Liver (tissue), 9 donors: ENCODE data around the gene COL4A1. TPM values are rescaled to one million over a fixed set of nuclear protein-coding genes. Genes with fewer than 3 reads are reported as not detected.

Experiments used
- DNase-seq: peaks from one replicate; pipeline ENCODE4 v3.0.0-alpha.2; 2017; ENCODE audit warnings: low spot score
- H3K27ac ChIP-seq, 2 donors: one replicate each; pipeline ENCODE4 v1.7.0; 2013; ENCODE audit warnings: inconsistent platforms in 2 of 2, low read length in 2 of 2, control low read depth in 1 of 2, low read depth in 1 of 2, mild to moderate bottlenecking in 1 of 2
- H3K27me3 ChIP-seq, 4 donors: one replicate each; pipeline versions ENCODE4 v1.6.1 to v1.7.0; 2013; ENCODE audit warnings: low read length in 3 of 4, inconsistent platforms in 1 of 4, mild to moderate bottlenecking in 1 of 4, moderate library complexity in 1 of 4; ENCODE audit not compliant: control insufficient read depth in 4 of 4, insufficient read depth in 4 of 4
- H3K36me3 ChIP-seq, 4 donors: one replicate each; pipeline versions ENCODE4 v1.6.1 to v1.7.0; 2013; ENCODE audit warnings: low read length in 3 of 4, mild to moderate bottlenecking in 3 of 4, low read depth in 1 of 4, moderate library complexity in 1 of 4; ENCODE audit not compliant: control insufficient read depth in 4 of 4, insufficient read depth in 3 of 4
- H3K4me1 ChIP-seq, 4 donors: one replicate each; pipeline versions ENCODE4 v1.6.1 to v1.7.0; 2013; ENCODE audit warnings: low read length in 3 of 4, mild to moderate bottlenecking in 3 of 4, moderate library complexity in 1 of 4; ENCODE audit not compliant: control insufficient read depth in 4 of 4, insufficient read depth in 4 of 4
- H3K4me3 ChIP-seq, 3 donors: one replicate each; pipeline versions ENCODE4 v1.6.1 to v1.7.0; 2013; ENCODE audit warnings: low read length in 3 of 3, control low read depth in 1 of 3, low read depth in 1 of 3, mild to moderate bottlenecking in 1 of 3
- H3K9ac ChIP-seq, 2 donors: one replicate each; pipeline ENCODE4 v1.7.0; 2013; ENCODE audit warnings: low read length in 2 of 2, mild to moderate bottlenecking in 2 of 2, moderate library complexity in 2 of 2, control low read depth in 1 of 2, low read depth in 1 of 2
- H3K9me3 ChIP-seq, 4 donors: one replicate each; pipeline versions ENCODE4 v1.6.1 to v1.7.0; 2013; ENCODE audit warnings: low read length in 3 of 4; ENCODE audit not compliant: control insufficient read depth in 4 of 4
- ATF3 ChIP-seq: IDR thresholded peaks from 2 replicates; pipeline ENCODE4 v1.6.1; 2016; ENCODE audit warnings: antibody characterized with exemption
- CTCF ChIP-seq: fragments of 150-350 bp; IDR thresholded peaks from 2 replicates; pipeline ENCODE4 v1.5.1; 2017; ENCODE audit warnings: improper control_type of control experiment, low read depth, low read length; ENCODE audit not compliant: missing input control
- EGR1 ChIP-seq, 2 donors: IDR thresholded peaks; 2 replicates each; pipeline ENCODE4 v1.6.1; 2016 to 2018; ENCODE audit warnings: antibody characterized with exemption in 2 of 2, low read depth in 2 of 2
- FOXA1 ChIP-seq: IDR thresholded peaks from 2 replicates; pipeline ENCODE4 v1.6.1; 2016; ENCODE audit warnings: antibody characterized with exemption
- FOXA2 ChIP-seq: IDR thresholded peaks from 2 replicates; pipeline ENCODE4 v1.6.1; 2016; ENCODE audit warnings: antibody characterized with exemption
- GABPA ChIP-seq, 2 donors: IDR thresholded peaks in 1 of 2; conservative IDR thresholded peaks in 1 of 2; 2 replicates each; pipeline ENCODE4 v1.6.1; 2016; ENCODE audit warnings: antibody characterized with exemption in 2 of 2, mild to moderate bottlenecking in 1 of 2, moderate library complexity in 1 of 2
- HNF4A ChIP-seq, 2 donors: conservative IDR thresholded peaks; 2 replicates each; pipeline ENCODE4 v1.6.1; 2016; ENCODE audit warnings: antibody characterized with exemption in 2 of 2, mild to moderate bottlenecking in 2 of 2
- HNF4G ChIP-seq: IDR thresholded peaks from 2 replicates; pipeline ENCODE4 v1.6.1; 2016; ENCODE audit warnings: antibody characterized with exemption
- JUND ChIP-seq, 2 donors: IDR thresholded peaks; 2 replicates each; pipeline ENCODE4 v1.6.1; 2016; ENCODE audit warnings: antibody characterized with exemption in 2 of 2
- MAX ChIP-seq: IDR thresholded peaks from 2 replicates; pipeline ENCODE4 v1.6.1; 2016; ENCODE audit warnings: antibody characterized with exemption
- NR2F2 ChIP-seq: IDR thresholded peaks from 2 replicates; pipeline ENCODE4 v1.6.1; 2016; ENCODE audit warnings: antibody characterized with exemption
- RAD21 ChIP-seq, 2 donors: IDR thresholded peaks; 2 replicates each; pipeline ENCODE4 v1.6.1; 2016; ENCODE audit warnings: antibody characterized with exemption in 2 of 2, mild to moderate bottlenecking in 2 of 2
- REST ChIP-seq: IDR thresholded peaks from 2 replicates; pipeline ENCODE4 v1.6.1; 2016; ENCODE audit warnings: antibody characterized with exemption, mild to moderate bottlenecking
- RXRA ChIP-seq, 2 donors: IDR thresholded peaks; 2 replicates each; pipeline ENCODE4 v1.6.1; 2017 to 2018; ENCODE audit warnings: antibody characterized with exemption in 2 of 2, mild to moderate bottlenecking in 1 of 2
- SP1 ChIP-seq: IDR thresholded peaks from 2 replicates; pipeline ENCODE4 v1.6.1; 2018; ENCODE audit warnings: antibody characterized with exemption, mild to moderate bottlenecking
- TAF1 ChIP-seq: conservative IDR thresholded peaks from 2 replicates; pipeline ENCODE4 v1.6.1; 2016; ENCODE audit warnings: antibody characterized with exemption, mild to moderate bottlenecking
- YY1 ChIP-seq: IDR thresholded peaks from 2 replicates; pipeline ENCODE4 v1.6.1; 2016; ENCODE audit warnings: antibody characterized with exemption, mild to moderate bottlenecking
- ZBTB33 ChIP-seq: IDR thresholded peaks from 2 replicates; pipeline ENCODE4 v1.6.1; 2016; ENCODE audit warnings: antibody characterized with exemption
- WGBS: extraction: QIAGEN DNeasy Blood & Tissue Kit; methylation state at CpG from one replicate; pipeline ENCODE4 v1.1.7; 2013; 5-methylcytosine and 5-hydroxymethylcytosine counted together
- polyA plus RNA-seq, 2 donors: library from polyadenylated mRNA; stranded (reverse) in 1 of 2; unstranded in 1 of 2; fragments of 200-250 nt in 1 of 2; fragments of >200 nt in 1 of 2; fragmentation: Nextera tagmentation in 1 of 2; extraction: Ambion mirVana in 1 of 2; gene quantifications; one replicate each; pipeline versions ENCODE4 v1.2.1 to v1.2.3, GENCODE V29; 2013 to 2015
- total RNA-seq, 2 donors: library from RNA; depleted of rRNA; stranded (reverse); fragments of >200 nt; gene quantifications; one replicate each; pipeline ENCODE4 v1.2.3, GENCODE V29; 2014
- donor health status: healthy.
- donor health status: healthy.
- donor health status: healthy.
- donor health status: healthy.
- donor health status: healthy.

COL4A1 gene
- total and polyA plus RNA-seq, 4 donors: 5.0 to 68.5 (median 37.9) TPM

GRCh38 chr13:110177790-110178189 is 129.2 kb downstream of the COL4A1 start:
- Histone ChIP-seq H3K9me3 (peaks cover 1 to 6% (median 4%) of the 10 kb centered on the region in 4 donors), H3K27ac (no peak overlapping the region), H3K4me1 (no peaks in the 10 kb centered on the region), H3K27me3 (no peaks in the 10 kb centered on the region), H3K36me3 (peaks cover 3 to 17% (median 4%) of the 10 kb centered on the region in 4 donors), H3K4me3 (no peak overlapping the region), H3K9ac (no peak overlapping the region)
- WGBS: 89% methylated on average over 8 of the region's 8 CpGs
- TF ChIP-seq FOXA2 (no peak), REST (no peak), NR2F2 (no peak), GABPA (IDR thresholded peaks at IDR 0.05 in 1 of 2, conservative IDR thresholded peaks at IDR 0.05 in 1 of 2) (no peak), RXRA (IDR thresholded peaks at IDR 0.05) (no peak), ZBTB33 (no peak), JUND (IDR thresholded peaks at IDR 0.05) (no peak), RAD21 (IDR thresholded peaks at IDR 0.05) (no peak), EGR1 (IDR thresholded peaks at IDR 0.05; ENCODE audit: low read depth in 2 of 2) (no peak), CTCF (no peak), HNF4A (conservative IDR thresholded peaks at IDR 0.05) (no peak), ATF3 (no peak), TAF1 (no peak), SP1 (no peak), MAX (no peak)
- DNase-seq: no peak

GRCh38 chr13:110176431-110176830 is 130.5 kb downstream of the COL4A1 start:
- no peaks in the 10 kb centered on the region for H3K27me3 ChIP-seq
- no peak overlapping the region for H3K27ac ChIP-seq
- H3K4me3 ChIP-seq: no peak overlapping the region
- no peak for DNase-seq
- H3K9ac ChIP-seq: no peak overlapping the region
- H3K36me3 ChIP-seq: peaks cover 3 to 17% (median 4%) of the 10 kb centered on the region in 4 donors
- peaks cover 1 to 6% (median 4%) of the 10 kb centered on the region in 4 donors for H3K9me3 ChIP-seq
- H3K4me1 ChIP-seq: no peaks in the 10 kb centered on the region
- WGBS: 89% methylated on average over 7 of the region's 7 CpGs
- TF ChIP-seq ZBTB33: no peak
- no peak for TF ChIP-seq RAD21 (IDR thresholded peaks at IDR 0.05)
- no peak for TF ChIP-seq ATF3
- TF ChIP-seq YY1: no peak
- no peak for TF ChIP-seq SP1
- TF ChIP-seq FOXA1: no peak
- TF ChIP-seq FOXA2: no peak
- TF ChIP-seq EGR1 (IDR thresholded peaks at IDR 0.05; ENCODE audit: low read depth in 2 of 2): no peak
- no peak for TF ChIP-seq TAF1
- TF ChIP-seq MAX: no peak
- TF ChIP-seq GABPA (IDR thresholded peaks at IDR 0.05 in 1 of 2, conservative IDR thresholded peaks at IDR 0.05 in 1 of 2): no peak
- TF ChIP-seq JUND (IDR thresholded peaks at IDR 0.05): no peak
- TF ChIP-seq NR2F2: no peak
- TF ChIP-seq HNF4G: no peak
